B cell (primary cell): ENCODE results near the gene TCEAL2. TPM values are rescaled to one million over a fixed set of nuclear protein-coding genes. Genes with fewer than 3 reads are reported as not detected.
A peak's percentile ranks its signal among the peaks of the same experiment; 100 is the strongest.
"Not testable (repeated sequence)": the region's sequence is repeated elsewhere in the genome, so short reads cannot be mapped to it uniquely, and the experiment has no call there.

ENCODE experiments used
- ATAC-seq: fragments of 200-7000 bp; cut with Tn5 transposase; one replicate; pipeline ENCODE4 v1.10.0; 2021; ENCODE audit warnings: low read depth, mild to moderate bottlenecking, moderate number of reproducible peaks, moderate library complexity
- CTCF ChIA-PET: fragments of 350-600 bp; sonication (Branson Sonifier 250); formaldehyde crosslinking; loops from one replicate; lab custom pipeline; 2021; ENCODE audit warnings: antibody characterized with exemption, inconsistent platforms; lab: Charles Lee
- POLR2A ChIA-PET: fragments of 350-600 bp; sonication (Branson Sonifier 250); formaldehyde crosslinking; loops from one replicate; lab custom pipeline; 2021; ENCODE audit warnings: antibody characterized with exemption; lab: Charles Lee
- DNase-seq: peaks from one replicate; pipeline ENCODE4 v3.0.0; 2013
- H2AFZ ChIP-seq: 2 replicates; pipeline ENCODE4 v1.6.1; 2012; ENCODE audit warnings: mild to moderate bottlenecking, low read depth, low read length; ENCODE audit not compliant: insufficient read depth, poor library complexity, severe bottlenecking
- H3K27ac ChIP-seq, 2 donors: 1 replicate in 1 of 2; 2 replicates in 1 of 2; pipeline ENCODE4 v1.5.1; 2012 to 2013; ENCODE audit warnings: low read length in 2 of 2, mild to moderate bottlenecking in 2 of 2, moderate library complexity in 1 of 2
- H3K27me3 ChIP-seq, 4 experiments: fragments of 200-600 bp in 1 of 4; sonication (generic) in 1 of 4; replicated peaks in 1 of 4; 1 replicate in 2 of 4; 2 replicates in 2 of 4; pipeline versions ENCODE4 v1.6.1 to v1.7.0; 2013 to 2016; ENCODE audit warnings: low read length in 3 of 4, mild to moderate bottlenecking in 2 of 4, mixed read lengths in 1 of 4, moderate library complexity in 1 of 4; ENCODE audit not compliant: insufficient read depth in 4 of 4, control insufficient read depth in 3 of 4; ENCODE audit errors: control extremely low read depth in 1 of 4
- H3K36me3 ChIP-seq, 2 experiments: replicated peaks in 1 of 2; 1 replicate in 1 of 2; 2 replicates in 1 of 2; pipeline versions ENCODE4 v1.6.1 to v1.7.1; 2013; ENCODE audit warnings: low read length in 1 of 2; ENCODE audit not compliant: insufficient read depth in 2 of 2, control insufficient read depth in 1 of 2; ENCODE audit errors: control extremely low read depth in 1 of 2, extremely low read depth in 1 of 2
- H3K4me1 ChIP-seq, 2 donors: fragments of 200-600 bp in 1 of 2; sonication (generic) in 1 of 2; 1 replicate in 1 of 2; 2 replicates in 1 of 2; pipeline versions ENCODE4 v1.5.1 to v1.6.1; 2013 to 2017; ENCODE audit warnings: low read length in 2 of 2; ENCODE audit not compliant: control insufficient read depth in 2 of 2, insufficient read depth in 2 of 2
- H3K4me2 ChIP-seq: replicated peaks from 2 replicates; pipeline ENCODE3; 2012; ENCODE audit warnings: mild to moderate bottlenecking, low read depth, low read length; ENCODE audit not compliant: poor library complexity, severe bottlenecking
- H3K4me3 ChIP-seq, 5 experiments: fragments of 200-600 bp in 1 of 5; sonication (generic) in 1 of 5; 1 replicate in 3 of 5; 2 replicates in 2 of 5; pipeline versions ENCODE4 v1.5.1 to v1.7.0; 2011 to 2016; ENCODE audit warnings: low read length in 4 of 5, mild to moderate bottlenecking in 4 of 5, low read depth in 2 of 5, control low read depth in 1 of 5, moderate library complexity in 1 of 5; ENCODE audit not compliant: insufficient read depth in 1 of 5; ENCODE audit errors: control extremely low read depth in 1 of 5, extremely low read depth in 1 of 5
- H3K79me2 ChIP-seq: fragments of 200-600 bp; sonication (generic); one replicate; pipeline ENCODE4 v1.6.0; 2016; ENCODE audit warnings: low read length; ENCODE audit not compliant: control insufficient read depth, insufficient read depth
- H3K9ac ChIP-seq: fragments of 200-600 bp; sonication (generic); 2 replicates; pipeline ENCODE4 v1.6.1; 2017; ENCODE audit warnings: mild to moderate bottlenecking, low read length, moderate library complexity
- H3K9me3 ChIP-seq, 3 donors: one replicate each; pipeline versions ENCODE4 v1.6.1 to v1.7.1; 2013; ENCODE audit warnings: low read length in 2 of 3; ENCODE audit not compliant: control insufficient read depth in 2 of 3, insufficient read depth in 1 of 3; ENCODE audit errors: control extremely low read depth in 1 of 3
- H4K20me1 ChIP-seq: 2 replicates; pipeline ENCODE4 v1.6.0; 2012; ENCODE audit warnings: mild to moderate bottlenecking, low read length; ENCODE audit not compliant: insufficient read depth, control insufficient read depth, poor library complexity, severe bottlenecking
- H3K27ac Mint-ChIP-seq: one replicate; pipeline ENCODE4 v1.8.0; 2021; ENCODE audit warnings: mixed read lengths
- H3K27me3 Mint-ChIP-seq: one replicate; pipeline ENCODE4 v1.8.0; 2021; ENCODE audit warnings: mixed read lengths
- H3K4me1 Mint-ChIP-seq: one replicate; pipeline ENCODE4 v1.8.0; 2021; ENCODE audit warnings: mixed read lengths
- H3K4me3 Mint-ChIP-seq: one replicate; pipeline ENCODE4 v1.8.0; 2021; ENCODE audit warnings: mixed read lengths
- H3K9me3 Mint-ChIP-seq: one replicate; pipeline ENCODE4 v1.8.0; 2022; ENCODE audit warnings: mixed read lengths; ENCODE audit not compliant: insufficient read depth
- EZH2 ChIP-seq: IDR thresholded peaks from 2 replicates; pipeline ENCODE4 v1.6.1; 2012; ENCODE audit warnings: borderline replicate concordance, low read depth, mild to moderate bottlenecking, moderate library complexity, low read length; ENCODE audit not compliant: insufficient read depth, poor library complexity, severe bottlenecking
- WGBS: methylation state at CpG from one replicate; pipeline ENCODE4 v1.1.5; 2013; ENCODE audit warnings: missing lambda C conversion rate; ENCODE audit not compliant: insufficient coverage; 5-methylcytosine and 5-hydroxymethylcytosine counted together
- intact Hi-C: fragments of 100-400 bp; cut with micrococcal nuclease; formaldehyde crosslinking; loops from one replicate; pipeline ENCODE4 v1.10.0; 2022
- polyA plus RNA-seq: library from polyadenylated mRNA; depleted of rRNA; stranded (reverse); fragments of >200 nt; gene quantifications from 2 replicates; pipeline ENCODE4 v1.2.3, GENCODE V29; 2012
- total RNA-seq, 2 donors: library from RNA; stranded (reverse); fragments of 120-200 nt in 1 of 2; gene quantifications; 1 replicate in 1 of 2; 2 replicates in 1 of 2; pipeline versions ENCODE4 v1.2.3 to v1.2.4, GENCODE V29; 2013 to 2022
- TF ChIP-seq, protein P1 (sequence below): fragments of 200-600 bp; IDR thresholded peaks from one replicate; pipeline ENCODE4 v1.8.0; 2022; ENCODE audit warnings: antibody characterized with exemption, mild to moderate bottlenecking

Gene TCEAL2
- total and polyA plus RNA-seq, 2 donors (not counting 1 experiment from before 2014, with no cell fraction given): not detected

DNA sequence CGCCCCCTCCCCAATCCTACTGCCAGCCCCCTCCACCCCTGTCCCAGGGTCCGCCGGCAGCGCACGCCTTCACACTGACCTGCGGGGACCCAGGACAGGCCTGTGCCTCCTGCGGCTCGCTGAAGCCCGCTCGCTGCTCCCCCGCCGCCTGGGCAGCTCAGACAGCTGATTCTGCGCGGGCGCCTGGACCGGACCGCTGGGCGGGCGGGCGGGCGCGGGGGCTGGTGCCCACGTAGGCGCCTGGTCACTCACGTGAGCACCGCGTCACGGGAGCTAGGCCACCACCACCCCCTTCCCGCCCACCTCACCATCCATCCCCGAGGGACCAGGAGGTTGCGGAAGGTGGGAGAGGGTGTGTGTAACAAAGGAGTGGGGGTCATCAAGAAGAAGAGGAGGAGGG lies 16.8 kb downstream of the TCEAL2 start, which contains the start of gene TCEAL6:
Gene TCEAL6, minus strand, starts transcription at position 208 of the 400 bp plus-strand sequence.
- H3K27ac ChIP-seq, ATAC-seq, H3K4me3 Mint-ChIP-seq, H3K27me3 ChIP-seq, H3K36me3 ChIP-seq, H3K27ac Mint-ChIP-seq, H2AFZ ChIP-seq, H3K79me2 ChIP-seq, POLR2A ChIA-PET, H3K4me1 ChIP-seq, intact Hi-C loops, H4K20me1 ChIP-seq, DNase-seq, H3K9me3 ChIP-seq, H3K9ac ChIP-seq, H3K9me3 Mint-ChIP-seq, CTCF ChIA-PET, H3K4me2 ChIP-seq, H3K4me1 Mint-ChIP-seq, H3K4me3 ChIP-seq: not testable (repeated sequence)
- peaks cover 18% of the 10 kb centered on the region for H3K27me3 Mint-ChIP-seq
- WGBS: no CpG with 5 or more reads among the region's 31 CpGs

DNA sequence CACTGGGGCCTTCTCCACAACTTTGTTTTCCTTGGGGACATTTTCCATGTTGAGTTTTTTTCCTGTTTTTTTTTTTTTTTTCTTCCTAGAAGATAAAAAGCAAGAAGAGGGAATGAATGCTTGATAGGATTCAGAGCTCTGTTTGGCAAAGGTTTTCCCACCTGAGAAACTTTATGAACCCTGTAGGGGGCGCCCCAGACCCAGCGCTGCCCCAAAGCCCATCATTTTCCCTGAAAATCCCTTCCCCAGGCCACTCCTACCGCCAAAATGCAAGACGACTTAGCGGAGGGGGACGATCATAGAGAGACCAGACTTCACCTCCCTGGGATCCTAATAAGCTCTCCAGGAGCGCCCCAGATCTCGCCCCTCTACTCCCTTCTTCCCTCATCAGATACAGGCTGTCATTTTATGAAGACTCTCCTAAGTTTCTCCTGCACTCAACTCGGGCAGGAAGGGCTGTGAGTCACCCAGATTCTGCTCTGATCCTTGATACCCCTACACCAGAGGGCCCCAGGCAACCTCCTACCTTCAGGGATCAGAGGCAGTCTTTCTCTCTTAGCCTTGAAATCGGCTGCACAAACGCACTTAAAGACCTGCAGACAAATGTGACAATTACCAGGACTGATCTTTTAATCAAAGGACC lies 28.9 kb downstream of the TCEAL2 start:
- Histone ChIP-seq H3K36me3 (no peaks in the 10 kb centered on the region), H3K4me2 (peak overlapping the region; percentile 75), H2AFZ (peak overlapping the region; percentile 78), H3K79me2 (no peaks in the 10 kb centered on the region), H3K9me3 (no peaks in the 10 kb centered on the region), H3K27ac (no peak overlapping the region), H4K20me1 (no peaks in the 10 kb centered on the region), H3K9ac (peak overlapping the region; percentile 67), H3K4me1 (peaks cover 4 to 7% of the 10 kb centered on the region in 2 donors), H3K27me3 (peaks cover 0 to 4% (median 0%) of the 10 kb centered on the region in 4 experiments), H3K4me3 (peak overlapping the region in 2 of 5 experiments; percentile 58 to 61)
- intact Hi-C loops: no loop called here
- Mint-ChIP-seq H3K4me1 (peaks cover 16% of the 10 kb centered on the region), H3K4me3 (peak overlapping the region; percentile 95), H3K27me3 (peaks cover 14% of the 10 kb centered on the region), H3K9me3 (no peaks in the 10 kb centered on the region), H3K27ac (no peak overlapping the region)
- no peak for TF ChIP-seq EZH2
- TF ChIP-seq, protein P1, sequence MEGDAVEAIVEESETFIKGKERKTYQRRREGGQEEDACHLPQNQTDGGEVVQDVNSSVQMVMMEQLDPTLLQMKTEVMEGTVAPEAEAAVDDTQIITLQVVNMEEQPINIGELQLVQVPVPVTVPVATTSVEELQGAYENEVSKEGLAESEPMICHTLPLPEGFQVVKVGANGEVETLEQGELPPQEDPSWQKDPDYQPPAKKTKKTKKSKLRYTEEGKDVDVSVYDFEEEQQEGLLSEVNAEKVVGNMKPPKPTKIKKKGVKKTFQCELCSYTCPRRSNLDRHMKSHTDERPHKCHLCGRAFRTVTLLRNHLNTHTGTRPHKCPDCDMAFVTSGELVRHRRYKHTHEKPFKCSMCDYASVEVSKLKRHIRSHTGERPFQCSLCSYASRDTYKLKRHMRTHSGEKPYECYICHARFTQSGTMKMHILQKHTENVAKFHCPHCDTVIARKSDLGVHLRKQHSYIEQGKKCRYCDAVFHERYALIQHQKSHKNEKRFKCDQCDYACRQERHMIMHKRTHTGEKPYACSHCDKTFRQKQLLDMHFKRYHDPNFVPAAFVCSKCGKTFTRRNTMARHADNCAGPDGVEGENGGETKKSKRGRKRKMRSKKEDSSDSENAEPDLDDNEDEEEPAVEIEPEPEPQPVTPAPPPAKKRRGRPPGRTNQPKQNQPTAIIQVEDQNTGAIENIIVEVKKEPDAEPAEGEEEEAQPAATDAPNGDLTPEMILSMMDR: no peak
- no peak for DNase-seq
- ChIA-PET CTCF (no interaction called here), POLR2A (no interaction called here)
- 35% methylated on average over 6 of the region's 11 CpGs for WGBS
- no peak for ATAC-seq
